K562 (cell line): ENCODE results near the gene ADAT3. TPM values are rescaled to one million over a fixed set of nuclear protein-coding genes. Genes with fewer than 3 reads are reported as not detected.

ENCODE experiments used
- ATAC-seq: fragments of 200-7000 bp; cut with Tn5 transposase; 3 replicates; pipeline ENCODE4 v1.9.1; 2020; ENCODE audit warnings: moderate library complexity
- BruUV-seq: library from RNA; stranded (reverse); fragments of 400-500 nt; replicated peaks from 2 replicates; lab custom pipeline; 2021; lab: Mats Ljungman, UMichigan
- CTCF ChIA-PET: fragments of 300-600 bp; formaldehyde crosslinking; extraction: SDS; loops from one replicate; lab custom pipeline; 2021; ENCODE audit warnings: low intra/inter-chr PET ratio; lab: Yijun Ruan, JAX
- POLR2A ChIA-PET: fragments of 300-600, 350-650 bp; sonication (Branson Sonifier 250); formaldehyde crosslinking; extraction: SDS; loops from one replicate; lab custom pipeline; 2021; ENCODE audit warnings: antibody characterized with exemption, inconsistent platforms; lab: Yijun Ruan, JAX
- DNase-seq, 4 experiments: peaks; one replicate each; pipeline versions ENCODE4 v3.0.0 to v3.0.0-alpha.2; 2011 to 2018; ENCODE audit warnings: low spot score in 3 of 4, mixed read lengths in 3 of 4; ENCODE audit errors: extremely low read depth in 1 of 4
- FAIRE-seq: peaks from 2 replicates; lab custom pipeline; 2011; peaks lifted over from hg19 to GRCh38; lab: Jason Lieb, UNC
- H2AFZ ChIP-seq: 2 replicates; pipeline ENCODE4 v1.6.0; 2011; ENCODE audit warnings: low read depth, low read length, control low read depth, inconsistent platforms
- H3K27ac ChIP-seq: fragments of 200-600 bp; 3 replicates; pipeline ENCODE4 v1.8.0; 2011; ENCODE audit warnings: low read depth, mild to moderate bottlenecking, control low read depth, inconsistent platforms, low read length, moderate library complexity, mixed read lengths; ENCODE audit errors: extremely low read depth
- H3K27me3 ChIP-seq, 2 experiments: fragments of 300-600 bp in 1 of 2; 2 replicates in 1 of 2; 3 replicates in 1 of 2; pipeline versions ENCODE4 v1.6.0 to v1.8.0; 2011; ENCODE audit warnings: inconsistent platforms in 2 of 2, low read length in 2 of 2, mild to moderate bottlenecking in 1 of 2, mixed read lengths in 1 of 2, moderate library complexity in 1 of 2; ENCODE audit not compliant: control insufficient read depth in 2 of 2, insufficient read depth in 2 of 2
- H3K36me3 ChIP-seq: fragments of 300-600 bp; 3 replicates; pipeline ENCODE4 v1.8.0; 2011; ENCODE audit warnings: mild to moderate bottlenecking, low read length, inconsistent platforms; ENCODE audit not compliant: control insufficient read depth, insufficient read depth
- H3K4me1 ChIP-seq, 2 experiments: fragments of 200-600 bp in 1 of 2; replicated peaks in 1 of 2; 2 replicates in 1 of 2; 3 replicates in 1 of 2; pipeline versions ENCODE4 v1.5.1 to v1.8.0; 2011; ENCODE audit warnings: inconsistent platforms in 2 of 2, low read length in 2 of 2, mild to moderate bottlenecking in 1 of 2, mixed read lengths in 1 of 2, moderate library complexity in 1 of 2; ENCODE audit not compliant: control insufficient read depth in 2 of 2, insufficient read depth in 2 of 2
- H3K4me2 ChIP-seq: 2 replicates; pipeline ENCODE4 v1.6.1; 2011; ENCODE audit warnings: low read length, control low read depth, inconsistent platforms, mixed read lengths; ENCODE audit not compliant: insufficient read depth
- H3K4me3 ChIP-seq: fragments of 200-600 bp; sonication (generic), shearing (Covaris generic); 2 replicates; pipeline ENCODE4 v1.5.1; 2016; ENCODE audit warnings: control low read depth, inconsistent platforms
- H3K79me2 ChIP-seq: fragments of 200-600 bp; 3 replicates; pipeline ENCODE4 v1.8.0; 2011; ENCODE audit warnings: low read length, inconsistent platforms; ENCODE audit not compliant: control insufficient read depth, insufficient read depth
- H3K9ac ChIP-seq, 2 experiments: 2 replicates each; pipeline versions ENCODE4 v1.6.0 to v1.6.1; 2011; ENCODE audit warnings: low read depth in 2 of 2, low read length in 2 of 2, control low read depth in 1 of 2, inconsistent platforms in 1 of 2, mild to moderate bottlenecking in 1 of 2, mixed read lengths in 1 of 2; ENCODE audit not compliant: insufficient read depth in 1 of 2
- H3K9me1 ChIP-seq: one replicate; pipeline ENCODE4 v1.6.0; 2011; ENCODE audit warnings: inconsistent platforms, mild to moderate bottlenecking, low read length, moderate library complexity; ENCODE audit not compliant: control insufficient read depth, insufficient read depth
- H3K9me3 ChIP-seq: replicated peaks from 2 replicates; pipeline ENCODE4 v1.5.1; 2011; ENCODE audit warnings: low read depth, low read length, inconsistent platforms; ENCODE audit not compliant: control insufficient read depth, insufficient read depth
- H4K20me1 ChIP-seq: replicated peaks from 2 replicates; pipeline ENCODE4 v1.6.1; 2011; ENCODE audit warnings: low read length, inconsistent platforms, mixed read lengths; ENCODE audit not compliant: control insufficient read depth, insufficient read depth
- BCOR ChIP-seq: fragments of 450-650 bp; IDR thresholded peaks from 2 replicates; pipeline ENCODE4 v1.6.1; 2016
- CBFA2T3 ChIP-seq: fragments of 450-650 bp; IDR thresholded peaks from 2 replicates; pipeline ENCODE4 v1.6.1; 2017
- CEBPZ ChIP-seq: fragments of 150-350 bp; IDR thresholded peaks from 2 replicates; pipeline ENCODE4 v1.6.1; 2014; ENCODE audit warnings: low read depth, mild to moderate bottlenecking, low read length, borderline replicate concordance
- HDAC2 ChIP-seq: fragments of 450-650 bp; IDR thresholded peaks from 2 replicates; pipeline ENCODE4 v1.6.1; 2016; ENCODE audit warnings: mild to moderate bottlenecking
- KDM1A ChIP-seq, 2 experiments: fragments of 450-650 bp; IDR thresholded peaks; 2 replicates each; pipeline ENCODE4 v1.6.1; 2016; ENCODE audit warnings: mild to moderate bottlenecking in 2 of 2
- MEF2D ChIP-seq: conservative IDR thresholded peaks from 2 replicates; pipeline ENCODE4 v1.6.1; 2016; ENCODE audit warnings: low read depth, missing genetic modification characterization, missing compliant biosample characterization
- MYNN ChIP-seq, 2 experiments: sonication (generic); formaldehyde crosslinking in 1 of 2; IDR thresholded peaks; 2 replicates each; pipeline versions ENCODE4 v1.5.0 to v1.6.1; 2016 to 2020; ENCODE audit warnings: antibody characterized with exemption in 1 of 2, missing genetic modification reagents in 1 of 2
- NFIX ChIP-seq: fragments of 250-450 bp; sonication (Bioruptor Pico); IDR thresholded peaks from 2 replicates; pipeline ENCODE4 v1.4.0; 2020; ENCODE audit warnings: low read depth, mild to moderate bottlenecking, moderate library complexity
- NR2C1 ChIP-seq, 2 experiments: fragments of 450-650 bp; IDR thresholded peaks; 2 replicates each; pipeline ENCODE4 v1.6.1; 2017; ENCODE audit warnings: mild to moderate bottlenecking in 2 of 2, antibody characterized with exemption in 1 of 2, inconsistent platforms in 1 of 2, missing compliant biosample characterization in 1 of 2, missing genetic modification characterization in 1 of 2
- POLR2B ChIP-seq: fragments of 450-650 bp; IDR thresholded peaks from 2 replicates; pipeline ENCODE4 v1.6.1; 2018; ENCODE audit warnings: low read depth; ENCODE audit not compliant: partially characterized antibody
- SMARCA5 ChIP-seq: fragments of 450-650 bp; IDR thresholded peaks from 2 replicates; pipeline ENCODE4 v1.6.1; 2016
- ZNF121 ChIP-seq: sonication (generic); formaldehyde crosslinking; conservative IDR thresholded peaks from 2 replicates; pipeline ENCODE4 v1.8.0; 2022; ENCODE audit warnings: missing genetic modification reagents
- ZNF518B ChIP-seq: fragments of 250-450 bp; sonication (Bioruptor Pico); IDR thresholded peaks from 2 replicates; pipeline ENCODE4 v1.5.0; 2021; ENCODE audit warnings: mild to moderate bottlenecking, moderate library complexity
- WGBS: fragments of 100-300 bp; shearing (Covaris generic); methylation state at CpG from one replicate; pipeline ENCODE4 v1.1.6; 2016; ENCODE audit warnings: low coverage, mixed read lengths; ENCODE audit not compliant: insufficient coverage; ENCODE audit errors: missing lambda C conversion rate; 5-methylcytosine and 5-hydroxymethylcytosine counted together
- in situ Hi-C: fragments of 300-500 bp; cut with MboI; formaldehyde crosslinking; loops from 4 replicates; pipeline ENCODE4 v1.15.0; 2018; ENCODE audit warnings: inconsistent platforms, mixed read lengths
- intact Hi-C: fragments of 100-400 bp; cut with micrococcal nuclease; formaldehyde crosslinking; loops from 2 replicates; pipeline ENCODE4 v1.14.2; 2022
- polyA plus RNA-seq, 8 experiments: library from polyadenylated mRNA; depleted of rRNA in 4 of 8; stranded (reverse) in 5 of 8; unstranded in 3 of 8; fragments of >200 nt; fragmentation: Nextera tagmentation in 2 of 8; fragmentation: Illumina TruSeq in 1 of 8; extraction: Ambion mirVana in 2 of 8; extraction: Trizol in 1 of 8; gene quantifications; 2 replicates each; pipeline versions ENCODE4 v1.2.1 to v1.2.3, GENCODE V29; 2011 to 2014; ENCODE audit warnings: inconsistent platforms in 1 of 8, missing spikeins in 1 of 8
- total RNA-seq, 7 experiments: library from RNA; depleted of rRNA in 6 of 7; stranded (reverse); fragments of >200 nt in 6 of 7; fragmentation: Illumina TruSeq in 2 of 7; extraction: Trizol in 2 of 7; gene quantifications; 2 replicates each; pipeline versions ENCODE4 v1.2.1 to v1.2.3, GENCODE V29; 2011 to 2021; ENCODE audit warnings: low replicate concordance in 1 of 7

The ADAT3 gene
- total and polyA plus RNA-seq, 9 of the 15 experiments (the other 6 are each of a cell fraction or from before 2014, with no cell fraction given), result 0.67 to 15.6 (median 7.8) TPM; not detected in 4

DNA sequence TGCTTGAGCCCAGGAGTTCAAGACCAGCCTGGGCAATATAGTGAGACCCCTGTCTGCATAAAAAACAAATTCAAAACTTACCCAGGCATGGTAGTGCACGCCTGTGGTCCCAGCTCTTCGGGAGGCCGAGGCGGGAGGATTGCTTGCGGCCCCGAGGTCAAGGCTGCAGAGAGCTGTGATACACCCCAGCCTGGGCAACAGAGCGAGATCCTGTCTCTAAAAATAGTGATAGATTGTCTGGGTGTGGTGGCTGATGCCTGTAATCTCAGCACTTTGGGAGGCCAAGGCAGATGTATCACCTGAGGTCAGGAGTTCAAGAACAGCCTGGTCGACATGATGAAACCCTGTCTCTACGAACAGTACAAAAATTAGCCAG is 37.9 kb upstream of the ADAT3 start:
- Histone ChIP-seq H3K9ac (no peak overlapping the region), H3K27ac (no peak overlapping the region), H3K36me3 (peaks cover 20% of the 10 kb centered on the region; the same call in 2 of the 3 replicates), H3K27me3 (no peaks in the 10 kb centered on the region), H3K79me2 (peaks cover 47% of the 10 kb centered on the region), H3K9me1 (no peaks in the 10 kb centered on the region), H3K4me2 (no peak overlapping the region), H4K20me1 (no peaks in the 10 kb centered on the region), H2AFZ (no peak overlapping the region), H3K9me3 (no peaks in the 10 kb centered on the region), H3K4me3 (no peak overlapping the region), H3K4me1 (peaks cover 33 to 67% of the 10 kb centered on the region in 2 experiments)
- in situ Hi-C loops, result no loop called here
- ATAC-seq (no peak), DNase-seq (no peak), FAIRE-seq (no peak)
- intact Hi-C loops, result no loop called here
- CTCF ChIA-PET, result no interaction called here
- WGBS, result 69% methylated on average over 6 of the region's 9 CpGs
- POLR2A ChIA-PET, result interaction anchor here (3.5 kb wide), 1 partner anchor 8 kb away, joined by 24 read pairs; no protein-coding TSS in a partner anchor
- no TSS peak for BruUV-seq
- TF ChIP-seq CBFA2T3 (0 out of 2 replicates have a peak, but pooled peaks have one; percentile 24), KDM1A (IDR thresholded peaks at IDR 0.05) (peak; percentile 59 to 79), SMARCA5 (no peak), BCOR (peak; percentile 74), MEF2D (tag) (no peak), ZNF518B (CRISPR knock-in tag) (no peak), NFIX (CRISPR knock-in tag) (no peak), NR2C1 (IDR thresholded peaks at IDR 0.05) (no peak; the same call in 1 of the 2 replicates), NR2C1 (tag; IDR thresholded peaks at IDR 0.05) (no peak), MYNN (IDR thresholded peaks at IDR 0.05) (no peak), MYNN (CRISPR knock-in tag; IDR thresholded peaks at IDR 0.05) (no peak), ZNF121 (CRISPR knock-in tag) (peak; percentile 100), HDAC2 (0 out of 2 replicates have a peak, but pooled peaks have one; percentile 56), POLR2B (no peak), CEBPZ (no peak)
